Stimulated activated CD4-positive, alpha-beta T cell treated with anti-CD3 and anti-CD28 coated beads, Interleukin-2, amount 100 ng/mL, for 4 hours (primary cell): ENCODE results near the gene NUP210L.
"Not testable (repeated sequence)": the region's sequence is repeated elsewhere in the genome, so short reads cannot be mapped to it uniquely, and the experiment has no call there.

ENCODE experiments used
- DNase-seq: peaks from one replicate; pipeline ENCODE4 v3.0.0-alpha.2; 2020; ENCODE audit warnings: low read depth

Gene NUP210L

DNA sequence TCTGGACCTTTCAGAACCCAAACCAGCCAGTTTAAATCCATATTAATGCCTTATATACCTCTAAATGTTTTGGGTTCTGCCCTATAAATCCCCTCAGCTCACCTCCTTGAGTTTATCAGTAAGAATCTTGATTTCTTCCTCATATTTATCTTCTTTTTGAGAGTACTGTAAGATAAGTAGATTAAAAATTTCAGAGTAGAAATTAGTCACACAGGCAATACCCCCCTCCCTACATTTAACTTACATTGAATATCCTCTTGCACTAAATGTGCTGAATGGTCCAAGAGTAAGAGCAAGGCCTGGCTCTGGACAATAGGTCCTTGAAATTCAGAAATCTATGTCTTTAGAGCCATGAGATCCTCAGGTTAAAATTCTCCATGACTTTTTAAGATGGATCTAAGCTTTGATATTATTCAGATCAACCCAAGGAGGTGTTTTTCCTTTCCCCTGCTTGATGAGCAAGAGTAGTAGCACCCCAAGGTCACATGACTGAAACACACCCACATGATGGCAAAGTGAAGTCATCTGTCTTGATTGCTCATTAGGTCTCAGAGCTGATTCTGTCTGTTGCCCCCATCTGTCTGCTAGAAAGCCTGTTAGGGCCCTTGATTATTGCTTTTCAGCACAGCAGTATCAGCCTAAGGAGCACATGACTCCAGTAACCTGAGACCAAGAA, 15.8 kb upstream of the NUP210L start:
- peak; percentile 63 for DNase-seq

DNA sequence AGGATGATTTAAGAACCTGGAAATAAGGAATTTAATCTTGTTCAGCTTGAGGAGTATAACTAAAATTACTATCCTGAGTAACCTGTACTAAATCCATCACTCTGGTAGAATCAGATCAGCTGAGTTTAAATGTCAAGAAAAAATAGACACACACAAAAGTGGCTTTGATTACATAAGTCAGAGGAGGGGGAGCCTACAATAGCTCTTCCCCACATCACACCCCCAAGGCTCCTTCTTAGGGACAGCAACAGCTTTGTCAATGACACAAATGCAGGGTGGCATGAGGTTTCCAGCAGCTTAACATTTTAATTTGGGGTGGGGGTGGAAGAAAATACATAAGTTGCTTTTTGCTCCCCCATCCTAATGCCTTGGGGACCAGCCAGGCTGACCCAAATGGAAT, 12.6 kb upstream of the NUP210L start:
- no peak for DNase-seq

DNA sequence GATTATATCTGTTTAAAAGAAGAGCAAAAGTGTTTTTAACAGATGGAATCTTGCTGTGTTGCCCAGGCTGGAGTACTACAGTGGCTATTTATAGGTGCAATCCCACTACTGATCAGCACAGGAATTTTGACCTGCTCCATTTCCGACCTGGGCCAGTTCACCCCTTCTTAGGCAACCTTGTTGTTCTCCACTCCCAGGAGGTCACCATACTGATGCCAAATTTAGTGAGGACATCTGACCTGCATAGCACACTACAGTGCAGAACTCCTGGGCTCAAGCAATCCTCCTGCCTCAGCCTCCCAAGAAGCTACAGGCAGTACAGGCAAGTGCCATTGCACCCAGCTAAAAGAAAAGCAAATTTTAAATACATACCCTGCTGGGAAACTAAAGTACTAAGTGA, 11.3 kb upstream of the NUP210L start:
- DNase-seq = no peak

DNA sequence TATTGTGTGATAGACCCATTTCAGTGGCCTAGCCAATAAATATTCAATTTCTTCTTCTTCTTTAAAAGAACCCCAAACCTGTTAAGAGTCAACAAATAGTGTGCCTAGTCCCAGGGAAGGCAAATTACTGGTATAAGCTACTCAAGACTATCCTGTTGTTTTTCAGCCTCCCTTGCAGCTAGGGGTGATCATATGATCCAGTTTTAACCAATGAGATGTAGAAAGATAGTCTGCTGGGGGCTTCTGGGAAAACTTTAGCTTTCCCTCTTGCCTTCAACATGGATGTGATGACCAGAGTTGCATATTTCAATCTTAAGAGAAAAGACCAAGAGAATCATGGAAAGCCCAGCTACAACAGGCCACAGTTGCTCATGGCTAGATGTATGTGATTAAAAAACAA, 4.7 kb upstream of the NUP210L start:
- DNase-seq = no peak

DNA sequence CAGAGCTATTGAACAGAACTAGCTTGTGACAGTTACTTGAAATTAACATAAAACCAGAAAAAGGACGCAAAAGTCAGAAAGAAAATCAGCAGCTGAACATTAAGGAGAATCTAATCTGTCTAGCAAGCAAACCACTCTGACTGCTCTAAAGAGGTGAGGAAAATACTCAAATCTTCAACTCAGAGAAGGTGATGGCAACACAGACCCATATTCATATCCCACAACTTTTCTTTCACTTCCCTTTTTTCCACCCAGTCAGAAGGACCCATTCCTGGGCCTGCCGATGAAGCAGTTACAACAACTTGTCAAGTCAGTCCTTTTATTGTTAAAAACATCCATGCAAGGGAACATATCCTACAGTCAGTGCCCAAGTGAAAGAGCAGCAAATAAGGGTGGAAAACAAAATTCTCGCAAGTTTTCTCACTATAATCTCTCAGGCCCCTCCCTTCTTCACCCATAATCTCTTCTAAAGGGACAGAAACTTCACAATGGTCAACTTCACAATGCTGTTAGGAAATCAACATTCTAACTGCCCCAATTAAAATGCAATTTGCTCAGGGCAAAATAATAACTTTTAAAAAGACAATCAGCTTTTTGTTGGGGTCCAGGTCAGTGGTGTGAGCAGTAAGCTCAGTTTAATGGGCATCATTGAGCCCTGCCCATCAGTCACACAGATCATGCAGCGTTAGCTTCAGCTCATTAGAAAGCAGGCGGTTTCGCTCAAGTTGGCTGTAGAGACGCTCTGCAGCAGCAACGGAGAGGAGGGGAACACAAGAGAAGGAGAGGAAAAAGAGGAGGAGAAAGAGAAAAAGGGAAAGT, 3.6 kb upstream of the NUP210L start:
- DNase-seq = no peak

DNA sequence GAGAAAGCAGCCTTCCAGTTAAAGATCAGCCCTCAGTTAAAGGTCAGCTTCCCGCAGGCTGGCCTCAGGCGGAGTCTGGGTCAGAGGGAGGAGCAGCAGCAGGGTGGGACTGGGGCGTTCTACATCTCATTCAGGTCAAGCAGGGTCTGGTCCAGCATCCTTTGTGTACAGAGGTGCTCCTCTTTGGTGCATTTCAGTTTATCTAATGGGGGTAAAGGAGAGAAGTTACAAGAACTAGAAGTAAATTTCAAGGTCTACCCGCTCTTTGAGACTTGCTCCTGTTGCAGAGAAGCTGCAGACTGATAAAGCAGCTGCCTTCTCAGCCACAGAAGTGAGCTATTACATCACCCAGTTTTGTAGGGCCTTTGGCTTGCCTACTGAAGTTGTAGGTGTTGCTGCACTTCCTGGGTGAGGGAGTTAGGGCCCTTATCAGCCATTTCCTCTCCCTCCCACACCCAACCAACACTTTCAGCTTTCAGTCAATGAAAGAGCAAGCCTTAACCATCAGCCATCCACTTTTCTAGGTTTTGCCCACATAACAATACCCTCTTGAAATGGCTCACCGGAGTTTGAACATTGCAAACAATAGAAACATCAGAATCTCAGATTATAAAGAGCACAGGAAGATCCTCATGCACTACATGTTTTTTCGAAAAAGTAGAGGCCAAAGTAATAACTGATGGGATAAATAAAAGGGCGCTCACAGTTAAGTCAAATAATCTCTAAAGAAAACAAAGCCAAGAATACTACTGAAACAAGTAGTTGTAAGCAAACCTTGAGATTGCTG, 2.8 kb upstream of the NUP210L start:
- DNase-seq = peak; percentile 68

GRCh38 chr1:154155251-154155650, 378 bp upstream of the NUP210L start:
- DNase-seq = no peak

DNA sequence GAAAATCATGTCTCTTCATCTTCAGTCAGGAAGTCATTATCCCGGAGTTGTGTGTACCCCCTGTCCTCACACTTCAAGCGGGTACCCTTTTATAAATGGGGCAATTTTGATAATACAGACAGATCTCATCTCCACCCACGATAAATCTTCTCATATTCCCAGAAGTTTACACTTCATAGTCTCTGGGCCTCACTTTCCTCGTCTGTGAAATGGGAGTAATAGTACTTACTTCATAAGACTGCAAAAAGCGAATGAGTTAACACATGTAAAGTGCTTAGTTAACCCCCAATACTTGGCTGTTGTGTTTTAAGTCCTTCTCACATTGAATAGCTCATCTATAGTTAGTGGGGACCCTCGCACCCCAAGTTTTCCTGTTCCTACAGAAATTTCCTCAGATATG, 820 bp downstream of the NUP210L start:
- DNase-seq = no peak

DNA sequence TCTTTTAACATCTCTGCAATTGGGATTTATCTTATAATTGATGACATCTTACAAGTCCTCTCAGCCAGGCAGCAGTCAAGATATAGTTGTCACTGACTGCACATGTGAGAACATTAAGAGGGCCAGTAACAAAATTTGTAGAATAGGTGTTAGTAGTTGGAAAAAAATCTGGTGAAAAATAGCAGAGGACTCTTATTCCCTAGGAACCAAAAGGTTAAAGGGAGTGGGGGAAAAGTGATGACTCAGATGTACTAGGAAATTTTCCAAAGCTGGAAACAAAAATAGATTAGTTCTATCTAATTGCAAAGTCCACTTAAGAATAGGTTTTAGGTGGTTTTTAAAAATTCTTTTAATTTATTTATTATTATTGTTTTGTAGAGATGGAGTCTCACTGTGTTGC, 3.6 kb downstream of the NUP210L start:
- DNase-seq = no peak

DNA sequence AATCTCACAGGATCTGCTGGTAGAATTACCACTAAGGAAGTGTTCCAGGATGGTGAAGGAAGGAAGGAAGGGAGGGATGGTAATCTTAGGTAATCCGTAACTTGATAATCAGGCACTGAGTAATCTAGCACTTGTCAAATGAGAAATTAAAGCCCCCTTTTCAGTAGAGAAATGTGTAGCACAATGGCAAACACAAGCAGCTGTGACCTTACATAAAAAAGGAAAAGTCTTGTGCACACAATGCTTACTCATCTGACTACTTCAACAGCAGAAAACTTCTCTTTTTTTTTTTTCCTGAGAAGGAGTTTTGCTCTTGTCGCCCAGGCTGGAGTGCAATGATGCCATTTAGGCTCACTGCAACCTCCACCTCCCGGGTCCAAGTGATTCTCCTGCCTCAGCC, 6.1 kb downstream of the NUP210L start:
- no peak for DNase-seq

DNA sequence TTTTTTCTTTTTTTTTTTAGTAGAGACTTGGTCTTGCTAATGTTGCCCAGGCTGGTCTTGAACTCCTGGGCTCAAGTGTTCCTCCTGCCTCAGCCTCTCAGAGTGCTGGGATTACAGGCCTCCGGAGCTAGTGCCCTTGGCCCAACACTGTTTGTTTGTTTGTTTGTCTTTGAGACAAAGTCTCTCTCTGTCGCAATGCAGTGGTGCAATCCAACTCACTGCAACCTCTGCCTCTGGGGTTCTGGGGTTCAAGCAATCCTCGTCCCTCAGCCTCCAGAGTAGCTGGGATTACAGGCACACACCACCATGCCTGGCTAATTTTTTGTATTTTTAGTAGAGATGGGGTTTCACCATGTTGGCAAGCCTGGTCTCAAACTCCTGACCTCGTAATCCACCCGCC, 7.4 kb downstream of the NUP210L start:
- not testable (repeated sequence) for DNase-seq

DNA sequence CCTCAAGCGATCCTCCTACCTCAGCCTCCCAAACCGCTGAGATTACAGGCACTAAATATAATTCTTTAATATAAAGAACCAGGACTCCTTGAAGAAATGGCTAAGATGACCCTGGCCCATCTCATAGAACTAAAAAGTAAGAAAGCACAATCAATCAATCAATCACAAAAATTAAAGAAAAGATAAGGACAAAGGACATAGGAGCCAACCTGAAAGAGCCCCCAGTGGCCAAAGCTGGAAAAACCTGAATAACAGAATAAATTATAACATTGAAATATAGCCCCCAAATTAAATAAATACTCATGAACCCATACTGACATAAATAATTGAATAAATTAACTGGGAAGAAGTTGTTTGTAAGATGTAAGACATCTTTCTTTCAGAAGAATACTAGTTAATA, 8.9 kb downstream of the NUP210L start:
- no peak for DNase-seq

GRCh38 chr1:154142358-154142757, 12.5 kb downstream of the NUP210L start:
- no peak for DNase-seq

GRCh38 chr1:154141240-154141639, 13.6 kb downstream of the NUP210L start:
- no peak for DNase-seq

- no peak for DNase-seq
Observed at GRCh38 chr1:154137888-154138287, 17.0 kb downstream of the NUP210L start.

- DNase-seq = no peak
Observed at GRCh38 chr1:154133256-154133655, 21.6 kb downstream of the NUP210L start.

DNA sequence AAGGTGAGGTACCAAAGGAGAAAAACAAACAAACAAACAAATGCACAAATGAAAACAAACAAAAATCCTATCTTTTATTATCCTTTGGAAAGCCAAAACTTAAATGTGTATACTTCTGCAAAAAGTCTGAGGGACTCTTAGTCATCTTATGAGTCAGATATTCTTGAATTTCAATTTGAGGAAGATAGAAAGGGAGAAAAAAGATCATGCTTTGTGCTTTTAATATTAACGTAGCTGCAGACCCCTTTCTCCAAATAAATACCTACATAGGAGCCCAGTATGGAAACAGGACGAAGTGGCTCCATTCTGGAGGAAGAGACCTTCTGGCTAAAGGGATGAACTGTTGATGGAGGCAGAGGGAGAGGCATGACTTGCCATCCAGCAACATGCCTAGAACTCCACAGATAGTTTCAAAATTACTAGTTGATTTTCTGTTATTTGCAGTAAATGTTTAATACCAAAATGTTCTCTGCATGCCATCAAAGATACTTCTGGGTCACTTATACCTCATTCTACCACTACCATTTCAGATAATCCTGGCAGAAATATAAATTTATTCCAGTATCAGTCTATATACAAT, 25.4 kb downstream of the NUP210L start:
- no peak for DNase-seq

DNA sequence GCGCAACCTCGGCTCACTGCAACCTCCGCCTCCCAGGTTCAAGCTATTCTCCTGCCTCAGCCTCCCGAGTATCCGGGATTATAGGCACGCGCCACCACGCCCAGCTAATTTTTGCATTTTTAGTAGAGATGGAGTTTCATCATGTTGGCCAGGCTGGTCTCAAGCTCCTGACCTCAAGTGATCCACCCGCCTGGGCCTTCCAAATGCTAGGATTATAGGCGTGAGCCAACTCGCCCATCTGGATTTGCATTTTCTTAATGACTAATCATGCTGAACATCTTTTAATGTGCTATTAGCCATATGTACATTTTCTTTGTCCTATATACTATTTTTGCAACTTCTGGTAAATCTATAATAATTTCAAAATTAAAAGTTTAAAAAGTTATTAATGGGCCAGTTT, 31.7 kb downstream of the NUP210L start:
- DNase-seq = not testable (repeated sequence)

- no peak for DNase-seq
Observed at GRCh38 chr1:154117642-154118041, 37.2 kb downstream of the NUP210L start.

DNA sequence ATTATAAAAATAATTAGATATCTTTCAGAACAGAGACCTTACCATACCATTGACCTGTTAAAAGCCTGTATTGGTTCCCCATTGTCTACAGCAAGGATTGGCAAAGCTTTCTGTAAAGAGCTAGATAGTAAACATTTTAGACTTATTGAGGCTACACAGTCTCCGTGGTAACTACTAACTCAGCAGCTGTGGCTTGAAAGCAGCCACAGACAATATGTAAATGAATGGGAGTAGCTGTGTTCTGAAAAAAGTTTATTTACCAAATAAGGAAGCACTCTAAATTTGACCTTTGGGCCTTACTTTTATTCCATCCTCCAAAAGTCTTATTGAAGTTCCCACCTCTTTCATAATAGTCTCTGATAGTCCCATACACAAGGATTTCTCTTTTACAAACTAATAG, 39.7 kb downstream of the NUP210L start:
- no peak for DNase-seq

GRCh38 chr1:154104433-154105082, 50.3 kb downstream of the NUP210L start:
- no peak for DNase-seq

DNA sequence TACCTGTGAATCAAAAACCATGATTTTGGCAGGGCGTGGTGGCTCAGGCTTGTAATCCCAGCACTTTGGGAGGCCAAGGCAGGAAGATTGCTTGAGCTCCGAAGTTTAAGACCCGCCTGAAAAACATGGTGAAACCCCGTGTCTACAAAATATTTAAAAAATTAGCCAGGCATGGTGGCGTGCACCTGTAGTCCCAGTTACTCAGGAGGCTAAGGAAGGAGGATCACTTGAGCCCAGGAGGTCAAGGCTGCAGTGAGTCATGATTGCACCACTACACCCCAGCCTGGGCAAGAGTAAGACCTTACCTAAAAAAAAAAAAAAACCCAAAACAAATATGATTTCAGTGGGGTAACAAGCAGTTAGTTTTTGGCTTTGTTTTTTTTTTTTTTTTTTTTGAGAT, 54.7 kb downstream of the NUP210L start:
- DNase-seq = not testable (repeated sequence)
